Chondrocyte (in vitro differentiated cells): ENCODE data around the gene NAPA. TPM values are rescaled to one million over a fixed set of nuclear protein-coding genes. Genes with fewer than 3 reads are reported as not detected.

ENCODE experiments used
- DNase-seq: peaks from one replicate; pipeline ENCODE4 v3.0.0; 2021; ENCODE audit warnings: mixed read lengths, low spot score
- H3K27ac Mint-ChIP-seq: one replicate; pipeline ENCODE4 v1.8.0; 2021; ENCODE audit warnings: mild to moderate bottlenecking, moderate library complexity, mixed read lengths; ENCODE audit not compliant: unreplicated experiment
- H3K27me3 Mint-ChIP-seq: 2 replicates; pipeline ENCODE4 v1.8.0; 2021; ENCODE audit warnings: low read depth, mixed read lengths
- H3K36me3 Mint-ChIP-seq: 2 replicates; pipeline ENCODE4 v1.8.0; 2021; ENCODE audit warnings: low read depth, mixed read lengths
- H3K4me1 Mint-ChIP-seq: 2 replicates; pipeline ENCODE4 v1.8.0; 2021; ENCODE audit warnings: low read depth, mild to moderate bottlenecking, mixed read lengths
- H3K4me3 Mint-ChIP-seq: one replicate; pipeline ENCODE4 v1.8.0; 2021; ENCODE audit warnings: mild to moderate bottlenecking, moderate library complexity, mixed read lengths; ENCODE audit not compliant: unreplicated experiment
- H3K9me3 Mint-ChIP-seq: 2 replicates; pipeline ENCODE4 v1.8.0; 2021; ENCODE audit warnings: low read depth, mixed read lengths
- total RNA-seq: library from RNA; stranded (reverse); gene quantifications from 3 replicates; pipeline ENCODE4 v1.2.1, GENCODE V29; 2021
- TF ChIP-seq, protein P1 (sequence below): fragments of 200-600 bp; sonication (generic); IDR thresholded peaks from 2 replicates; pipeline ENCODE4 v1.5.0; 2021; ENCODE audit warnings: antibody characterized with exemption, mild to moderate bottlenecking, moderate library complexity

NAPA gene
- total RNA-seq, 1 donor from 2014 or later = 88.8 TPM

DNA sequence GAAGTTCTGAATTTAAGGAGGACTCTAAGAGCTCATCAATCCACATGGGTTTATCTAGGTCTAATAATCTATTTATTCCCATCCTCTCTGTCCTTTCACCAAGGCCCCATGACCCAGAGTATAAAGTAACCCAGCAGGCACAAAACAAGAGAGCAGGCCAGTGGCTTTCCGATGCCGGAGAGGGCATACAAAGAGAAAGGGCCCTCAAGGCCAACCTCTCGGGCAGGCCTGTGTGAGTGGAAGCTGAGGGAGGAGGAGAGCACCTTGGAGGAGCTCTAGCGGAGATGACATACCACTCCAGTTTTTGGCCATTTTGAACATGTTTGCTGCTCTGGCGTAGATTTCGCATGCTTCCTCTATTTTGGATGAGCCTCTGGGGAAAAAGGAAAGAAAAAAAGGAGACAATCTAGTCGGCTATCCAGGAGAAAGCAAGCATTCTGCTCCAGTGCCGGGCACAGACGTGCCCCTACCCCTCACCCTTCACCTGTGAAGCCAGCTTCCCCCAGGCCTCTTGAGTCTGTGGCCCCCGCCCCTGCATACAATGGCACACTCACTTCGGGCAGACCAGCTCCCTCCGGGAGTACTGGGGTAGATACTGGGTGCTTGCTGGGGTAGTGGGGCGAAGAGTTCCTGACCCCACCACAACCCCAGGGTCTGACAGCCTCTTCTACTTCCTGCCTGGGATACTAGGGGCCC, 11.6 kb downstream of the NAPA start:
- TF ChIP-seq, protein P1, sequence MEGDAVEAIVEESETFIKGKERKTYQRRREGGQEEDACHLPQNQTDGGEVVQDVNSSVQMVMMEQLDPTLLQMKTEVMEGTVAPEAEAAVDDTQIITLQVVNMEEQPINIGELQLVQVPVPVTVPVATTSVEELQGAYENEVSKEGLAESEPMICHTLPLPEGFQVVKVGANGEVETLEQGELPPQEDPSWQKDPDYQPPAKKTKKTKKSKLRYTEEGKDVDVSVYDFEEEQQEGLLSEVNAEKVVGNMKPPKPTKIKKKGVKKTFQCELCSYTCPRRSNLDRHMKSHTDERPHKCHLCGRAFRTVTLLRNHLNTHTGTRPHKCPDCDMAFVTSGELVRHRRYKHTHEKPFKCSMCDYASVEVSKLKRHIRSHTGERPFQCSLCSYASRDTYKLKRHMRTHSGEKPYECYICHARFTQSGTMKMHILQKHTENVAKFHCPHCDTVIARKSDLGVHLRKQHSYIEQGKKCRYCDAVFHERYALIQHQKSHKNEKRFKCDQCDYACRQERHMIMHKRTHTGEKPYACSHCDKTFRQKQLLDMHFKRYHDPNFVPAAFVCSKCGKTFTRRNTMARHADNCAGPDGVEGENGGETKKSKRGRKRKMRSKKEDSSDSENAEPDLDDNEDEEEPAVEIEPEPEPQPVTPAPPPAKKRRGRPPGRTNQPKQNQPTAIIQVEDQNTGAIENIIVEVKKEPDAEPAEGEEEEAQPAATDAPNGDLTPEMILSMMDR = no peak
- no peak overlapping the region for H3K4me3 Mint-ChIP-seq
- H3K27ac Mint-ChIP-seq = no peak overlapping the region
- no peaks in the 10 kb centered on the region for H3K9me3 Mint-ChIP-seq
- peaks cover 11% of the 10 kb centered on the region for H3K36me3 Mint-ChIP-seq
- no peaks in the 10 kb centered on the region for H3K4me1 Mint-ChIP-seq
- no peak for DNase-seq
- no peaks in the 10 kb centered on the region for H3K27me3 Mint-ChIP-seq

DNA sequence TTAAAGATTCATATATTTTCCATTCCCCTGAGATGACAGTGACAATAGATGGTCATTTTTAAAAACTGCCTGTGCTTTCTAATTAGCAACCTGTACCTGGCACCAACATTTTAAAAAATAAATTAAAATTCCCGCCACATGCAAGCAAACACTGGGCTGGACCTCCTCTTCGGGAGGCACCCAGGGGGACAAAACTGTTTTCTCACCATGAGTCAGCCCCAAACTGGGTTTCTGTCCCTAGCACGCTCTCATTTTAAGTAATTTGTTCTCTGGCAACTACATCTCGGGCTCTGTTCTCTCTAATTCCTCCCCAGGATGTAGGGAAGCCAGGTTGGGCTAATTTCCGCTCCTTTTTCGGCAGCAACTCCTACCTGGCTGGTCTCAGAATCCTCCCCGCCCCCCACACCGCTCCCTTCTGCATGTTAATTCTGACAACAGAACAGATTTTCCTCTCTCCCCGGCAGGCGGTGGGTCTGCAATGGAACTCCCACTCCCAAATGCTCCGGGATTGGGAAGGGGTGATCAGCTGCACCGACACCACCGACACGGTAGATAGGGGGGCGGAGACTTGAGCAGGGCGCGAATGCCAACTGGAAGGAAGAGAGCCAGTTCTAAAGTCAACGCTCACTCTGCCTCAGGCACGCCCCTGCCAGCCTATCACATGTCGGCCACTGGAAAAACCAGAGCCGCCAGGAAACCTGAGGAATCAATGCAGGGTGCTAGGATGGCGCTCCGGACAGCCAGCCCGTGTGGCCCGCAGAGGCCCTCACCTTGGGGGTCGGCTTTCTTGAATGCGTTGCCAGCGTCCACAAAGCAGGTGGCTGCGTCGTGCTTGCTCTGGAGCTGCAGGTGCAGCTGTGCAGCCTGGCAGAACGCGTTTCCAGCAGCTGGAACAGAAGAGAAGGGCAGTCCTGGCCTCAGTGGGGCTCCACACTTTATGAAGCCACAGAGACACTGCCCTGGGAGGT, 14.7 kb downstream of the NAPA start:
- peaks cover 11% of the 10 kb centered on the region for H3K36me3 Mint-ChIP-seq
- no peak overlapping the region for H3K27ac Mint-ChIP-seq

DNA sequence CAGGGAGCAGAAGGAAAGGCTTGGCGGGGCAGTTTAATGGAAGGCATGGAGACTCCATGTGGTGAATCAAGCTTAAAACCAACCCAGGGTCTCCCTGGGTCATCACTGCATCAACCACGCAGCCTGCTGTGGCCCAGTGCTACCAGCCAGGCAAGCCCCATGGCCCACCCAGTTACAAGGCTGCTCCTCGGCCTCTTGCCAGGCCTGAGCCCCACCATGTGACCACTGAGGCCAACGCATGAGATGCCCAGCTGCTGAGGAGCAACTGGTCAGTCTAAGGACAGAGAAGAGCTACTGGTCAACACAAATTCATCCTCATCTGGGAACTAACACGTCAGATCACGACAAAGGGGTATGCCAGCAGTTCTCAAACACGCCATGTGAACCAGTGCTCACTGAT, 15.5 kb downstream of the NAPA start:
- H3K9me3 Mint-ChIP-seq = no peaks in the 10 kb centered on the region
- H3K36me3 Mint-ChIP-seq = peaks cover 11% of the 10 kb centered on the region
- TF ChIP-seq, protein P1 = no peak
- H3K27me3 Mint-ChIP-seq = no peaks in the 10 kb centered on the region
- no peaks in the 10 kb centered on the region for H3K4me1 Mint-ChIP-seq
- no peak overlapping the region for H3K27ac Mint-ChIP-seq
- no peak for DNase-seq
- no peak overlapping the region for H3K4me3 Mint-ChIP-seq

More for the DNA sequence above, 14.7 kb downstream of the NAPA start:
- Mint-ChIP-seq H3K27me3 (no peaks in the 10 kb centered on the region), H3K4me1 (no peaks in the 10 kb centered on the region), H3K9me3 (no peaks in the 10 kb centered on the region), H3K4me3 (no peak overlapping the region)
- TF ChIP-seq, protein P1 = no peak
- no peak for DNase-seq

DNA sequence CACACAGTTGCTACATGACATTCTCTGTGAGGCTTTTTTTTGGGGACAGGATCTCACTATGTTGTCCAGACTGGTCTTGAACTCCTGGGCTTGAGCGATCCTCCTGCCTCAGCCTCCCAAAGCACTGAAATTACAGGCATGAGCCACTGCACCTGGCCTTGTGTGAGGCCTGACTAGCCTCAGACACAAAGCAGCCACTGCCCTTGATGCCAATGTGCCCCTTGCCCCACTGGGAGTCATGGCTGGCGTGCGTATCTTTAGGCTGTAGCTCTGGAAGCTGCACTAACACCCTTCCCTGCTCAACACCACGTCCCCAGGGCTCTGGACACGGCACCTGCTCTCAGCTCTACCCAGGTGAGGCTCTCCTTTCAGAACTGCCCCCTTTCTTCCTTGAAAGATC, 16.3 kb downstream of the NAPA start:
- H3K4me1 Mint-ChIP-seq = no peaks in the 10 kb centered on the region
- H3K9me3 Mint-ChIP-seq = no peaks in the 10 kb centered on the region
- H3K4me3 Mint-ChIP-seq = no peak overlapping the region
- no peak for DNase-seq
- no peaks in the 10 kb centered on the region for H3K27me3 Mint-ChIP-seq
- no peak overlapping the region for H3K27ac Mint-ChIP-seq
- TF ChIP-seq, protein P1 = no peak
- H3K36me3 Mint-ChIP-seq = peaks cover 11% of the 10 kb centered on the region

DNA sequence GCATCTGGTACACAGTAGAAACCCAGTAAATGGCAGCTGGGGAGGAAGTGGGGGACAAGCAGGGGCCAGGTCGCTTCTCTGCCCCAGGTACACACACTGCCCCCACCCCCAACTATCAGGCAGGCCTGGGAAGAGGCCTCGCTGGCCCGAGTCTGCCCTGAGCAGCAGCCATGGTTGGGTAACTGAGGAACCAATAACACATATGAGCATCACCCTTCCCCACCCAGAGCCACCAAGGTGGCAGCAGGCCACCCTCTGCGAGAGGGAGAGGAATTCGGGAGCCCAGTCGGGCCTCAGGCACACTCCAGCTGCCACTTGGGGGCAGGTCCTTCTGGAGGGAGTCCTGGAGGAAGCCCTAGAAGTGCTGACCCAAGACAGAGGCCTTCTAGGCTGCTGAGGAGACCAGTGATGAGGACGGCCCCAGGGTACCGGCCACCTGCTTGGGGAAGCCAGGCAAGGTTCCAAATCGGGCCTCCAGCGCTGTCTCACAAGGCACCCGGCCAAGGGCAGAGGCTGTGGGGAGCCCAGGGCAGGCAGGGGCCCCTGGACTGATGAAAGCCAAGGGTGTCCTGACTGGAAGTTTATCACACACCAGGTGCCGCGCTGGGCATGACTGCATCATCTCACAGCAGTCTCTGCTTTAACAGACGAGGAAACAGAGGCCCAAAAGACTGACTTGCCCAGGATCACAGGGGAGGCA, 16.9 kb downstream of the NAPA start:
- H3K36me3 Mint-ChIP-seq = peaks cover 9% of the 10 kb centered on the region
- no peak for DNase-seq
- TF ChIP-seq, protein P1 = no peak
- no peak overlapping the region for H3K27ac Mint-ChIP-seq
- H3K9me3 Mint-ChIP-seq = no peaks in the 10 kb centered on the region
- H3K27me3 Mint-ChIP-seq = no peaks in the 10 kb centered on the region
- no peaks in the 10 kb centered on the region for H3K4me1 Mint-ChIP-seq
- H3K4me3 Mint-ChIP-seq = no peak overlapping the region
